NCI-H82 treated with DMSO at 0.1 percent for 48 hours (cell line): ENCODE data around the gene SLC9A5.

Experiments
- DNase-seq: peaks from one replicate; lab custom pipeline; 2025; ENCODE audit not compliant: unreplicated experiment; lab: John Stamatoyannopoulos, UW

Gene SLC9A5

GRCh38 chr16:67215706-67216105 lies 33.1 kb upstream of the SLC9A5 start:
- DNase-seq = no peak

GRCh38 chr16:67216612-67217490 lies 31.9 kb upstream of the SLC9A5 start:
- DNase-seq = no peak

- DNase-seq = no peak
These were observed 24.8 kb upstream of the SLC9A5 start for GRCh38 chr16:67223992-67224391.

GRCh38 chr16:67226295-67226803 lies 22.4 kb upstream of the SLC9A5 start:
- DNase-seq = no peak

- peak; percentile 92 for DNase-seq
These were observed 21.8 kb upstream of the SLC9A5 start, which contains the start of gene TMEM208 for GRCh38 chr16:67226804-67227566. Gene TMEM208 (plus strand): TSS chr16:67227130. CDS start chr16:67227219, 89 bp downstream.

GRCh38 chr16:67227567-67227921 lies 21.2 kb upstream of the SLC9A5 start:
- DNase-seq = no peak

GRCh38 chr16:67228034-67228785 lies 20.6 kb upstream of the SLC9A5 start:
- no peak for DNase-seq

- DNase-seq = no peak
These were observed 19.9 kb upstream of the SLC9A5 start for GRCh38 chr16:67228905-67229304.

- DNase-seq = no peak
These were observed 18.6 kb upstream of the SLC9A5 start for GRCh38 chr16:67229906-67230808.

GRCh38 chr16:67230809-67231660 lies 17.7 kb upstream of the SLC9A5 start:
- DNase-seq = no peak

- DNase-seq = no peak
These were observed 15.2 kb upstream of the SLC9A5 start for GRCh38 chr16:67233596-67233995.

- DNase-seq = no peak
These were observed 14.6 kb upstream of the SLC9A5 start for GRCh38 chr16:67234180-67234597.

GRCh38 chr16:67235816-67236562 lies 12.8 kb upstream of the SLC9A5 start:
- no peak for DNase-seq

GRCh38 chr16:67236563-67237395 lies 12.0 kb upstream of the SLC9A5 start:
- DNase-seq = no peak

GRCh38 chr16:67237396-67238277 lies 11.1 kb upstream of the SLC9A5 start:
- DNase-seq = no peak

- DNase-seq = no peak
These were observed 10.6 kb upstream of the SLC9A5 start for GRCh38 chr16:67238278-67238575.
